ENCODE results near the gene PANK4.

DNA sequence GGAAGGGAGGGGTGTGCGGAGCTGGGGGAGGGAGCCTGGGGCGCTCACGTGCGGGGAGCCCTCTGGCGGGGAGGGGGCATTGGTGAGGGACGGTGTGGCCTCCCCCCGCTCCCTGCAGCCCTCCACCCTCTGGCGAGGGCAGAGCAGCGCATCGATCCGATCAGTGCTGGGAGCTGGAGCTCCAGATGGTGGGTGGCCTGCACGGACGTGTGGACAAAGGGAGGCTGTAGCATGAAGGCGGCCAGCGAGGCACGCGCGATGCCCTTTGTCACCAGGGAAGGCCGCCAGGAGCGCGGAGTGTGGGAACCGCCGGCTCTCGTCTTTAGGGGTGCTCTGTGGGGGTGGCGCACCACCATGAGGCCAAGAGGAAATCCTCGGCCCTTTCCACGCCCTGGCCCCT is 9.1 kb upstream of the PANK4 start:
- TF ChIP-seq, protein P1, sequence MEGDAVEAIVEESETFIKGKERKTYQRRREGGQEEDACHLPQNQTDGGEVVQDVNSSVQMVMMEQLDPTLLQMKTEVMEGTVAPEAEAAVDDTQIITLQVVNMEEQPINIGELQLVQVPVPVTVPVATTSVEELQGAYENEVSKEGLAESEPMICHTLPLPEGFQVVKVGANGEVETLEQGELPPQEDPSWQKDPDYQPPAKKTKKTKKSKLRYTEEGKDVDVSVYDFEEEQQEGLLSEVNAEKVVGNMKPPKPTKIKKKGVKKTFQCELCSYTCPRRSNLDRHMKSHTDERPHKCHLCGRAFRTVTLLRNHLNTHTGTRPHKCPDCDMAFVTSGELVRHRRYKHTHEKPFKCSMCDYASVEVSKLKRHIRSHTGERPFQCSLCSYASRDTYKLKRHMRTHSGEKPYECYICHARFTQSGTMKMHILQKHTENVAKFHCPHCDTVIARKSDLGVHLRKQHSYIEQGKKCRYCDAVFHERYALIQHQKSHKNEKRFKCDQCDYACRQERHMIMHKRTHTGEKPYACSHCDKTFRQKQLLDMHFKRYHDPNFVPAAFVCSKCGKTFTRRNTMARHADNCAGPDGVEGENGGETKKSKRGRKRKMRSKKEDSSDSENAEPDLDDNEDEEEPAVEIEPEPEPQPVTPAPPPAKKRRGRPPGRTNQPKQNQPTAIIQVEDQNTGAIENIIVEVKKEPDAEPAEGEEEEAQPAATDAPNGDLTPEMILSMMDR (IDR thresholded peaks at IDR 0.05; ENCODE audit: low read depth, low read length, poor library complexity, severe bottlenecking) = no peak
- TF ChIP-seq EZH2phosphoT487 (IDR thresholded peaks at IDR 0.05; ENCODE audit: borderline replicate concordance, low read length) = no peak

All from DOHH2 (cell line).